GM19351 (cell line): ENCODE results near the gene PAFAH2.
"Not testable (repeated sequence)": the region's sequence is repeated elsewhere in the genome, so short reads cannot be mapped to it uniquely, and the experiment has no call there.

Experiments
- ATAC-seq: cut with Tn5 transposase; IDR thresholded peaks from one replicate; pipeline ENCODE4 v1.9.1; 2021; ENCODE audit warnings: mild to moderate bottlenecking, moderate library complexity; ENCODE audit not compliant: unreplicated experiment

PAFAH2 gene

DNA sequence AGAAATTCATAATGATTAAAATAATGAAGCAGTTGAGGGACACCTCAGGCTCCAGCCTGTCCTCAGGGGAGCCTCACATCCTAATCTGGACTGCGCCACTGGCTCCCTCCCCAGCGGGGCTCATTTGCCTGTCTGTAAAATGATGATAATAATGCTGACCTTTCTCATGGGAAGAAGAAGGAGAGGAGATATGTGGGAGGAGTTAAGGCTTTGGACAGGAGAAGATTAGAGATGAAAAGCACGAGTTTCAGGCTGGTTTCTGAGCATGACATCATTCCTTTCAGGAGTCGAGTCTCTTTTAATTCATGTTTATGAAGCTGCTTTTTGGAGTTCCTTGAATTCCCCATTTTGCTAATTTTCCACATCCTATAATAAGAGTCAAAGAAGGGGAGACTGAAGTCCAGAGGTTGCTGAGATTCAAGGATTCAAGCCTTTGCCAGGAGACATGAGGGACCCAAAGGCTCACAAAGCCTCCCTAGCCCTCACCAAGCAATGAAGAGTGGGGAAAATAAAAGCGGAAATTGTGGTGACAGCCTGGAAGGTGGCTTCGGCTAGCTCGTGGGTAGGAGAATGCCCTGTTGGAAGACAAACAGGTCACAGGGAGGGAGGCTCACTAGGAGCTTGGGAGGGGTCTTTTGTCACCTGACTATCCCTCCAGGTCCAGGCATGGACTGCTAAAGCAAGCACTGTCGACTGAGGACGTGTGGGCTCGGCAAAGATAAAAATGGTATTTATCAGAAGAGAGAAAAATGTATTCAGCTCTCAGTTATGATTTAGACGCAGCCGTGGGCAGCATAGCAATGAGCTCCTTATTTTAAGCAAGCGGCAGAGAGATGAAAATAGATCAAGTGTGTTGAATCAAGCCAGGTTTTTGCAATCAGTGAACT lies 64.1 kb downstream of the PAFAH2 start:
- ATAC-seq = no peak

DNA sequence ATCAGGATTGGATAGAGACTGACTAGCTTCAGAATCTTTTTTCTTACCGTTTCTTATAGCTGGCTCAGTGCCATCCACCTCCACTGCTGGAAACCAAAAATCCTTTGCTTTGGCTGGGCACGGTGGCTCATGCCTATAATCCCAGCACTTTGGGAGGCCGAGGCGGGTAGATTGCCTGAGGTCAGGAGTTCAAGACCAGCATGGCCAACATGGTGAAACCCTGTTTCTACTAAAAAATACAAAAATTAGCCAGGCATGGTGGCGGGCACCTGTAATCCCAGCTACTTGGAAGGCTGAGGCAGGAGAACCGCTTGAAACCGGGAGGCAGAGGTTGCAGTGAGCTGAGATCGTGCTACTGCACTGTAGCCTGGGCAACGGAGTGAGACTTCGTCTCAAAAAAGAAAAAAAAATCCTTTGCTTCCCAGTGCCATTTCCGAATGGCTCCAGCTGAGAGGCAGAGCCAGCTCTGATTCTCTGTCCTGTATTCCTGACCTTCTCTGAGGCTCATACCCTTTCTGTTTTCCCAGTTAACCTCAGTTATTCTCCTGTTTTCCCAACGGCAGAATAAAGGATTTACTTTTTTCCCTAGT lies 65.0 kb downstream of the PAFAH2 start:
- ATAC-seq = not testable (repeated sequence)

GRCh38 chr1:25932321-25932720 lies 65.5 kb downstream of the PAFAH2 start:
- ATAC-seq = no peak

GRCh38 chr1:25929016-25929415 lies 68.8 kb downstream of the PAFAH2 start:
- ATAC-seq = no peak

- ATAC-seq = no peak
Observed at GRCh38 chr1:25927521-25928265, 70.2 kb downstream of the PAFAH2 start.

DNA sequence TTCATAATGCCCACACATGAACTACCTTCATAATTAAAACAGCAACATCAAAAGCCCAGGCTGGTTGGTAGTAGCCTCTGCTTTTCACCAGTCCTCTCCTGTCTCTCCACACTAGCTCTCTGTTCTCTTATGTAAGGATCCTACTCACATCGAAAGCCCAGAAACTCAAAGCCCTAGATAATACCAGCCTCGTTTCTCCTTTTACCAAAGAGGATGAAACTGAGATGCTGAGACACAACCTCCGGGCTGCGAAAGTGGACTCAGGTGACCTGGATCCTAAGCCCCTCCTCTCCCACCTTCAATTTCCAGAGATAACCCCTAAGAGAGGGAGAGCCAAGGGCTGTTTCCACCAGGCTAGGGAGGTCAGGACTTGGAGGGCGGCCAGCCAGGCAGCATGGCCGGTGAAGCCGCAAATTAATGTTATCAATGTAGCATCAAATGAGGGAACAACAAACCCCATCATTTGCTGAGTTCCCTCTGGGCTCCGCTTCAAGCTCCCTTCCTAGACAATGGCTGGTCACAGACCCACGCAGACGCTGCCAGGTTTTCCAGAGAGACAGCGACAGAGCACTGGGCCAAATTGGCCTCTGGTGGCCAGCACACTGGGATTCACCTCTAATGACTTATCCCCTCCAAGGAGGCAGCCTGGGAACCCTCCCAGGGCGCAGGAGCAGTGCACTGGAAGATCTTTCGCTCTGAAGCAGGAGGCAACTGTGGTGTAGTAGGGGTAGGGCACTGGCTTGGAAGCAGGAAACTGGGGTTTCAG lies 70.9 kb downstream of the PAFAH2 start:
- ATAC-seq = no peak

DNA sequence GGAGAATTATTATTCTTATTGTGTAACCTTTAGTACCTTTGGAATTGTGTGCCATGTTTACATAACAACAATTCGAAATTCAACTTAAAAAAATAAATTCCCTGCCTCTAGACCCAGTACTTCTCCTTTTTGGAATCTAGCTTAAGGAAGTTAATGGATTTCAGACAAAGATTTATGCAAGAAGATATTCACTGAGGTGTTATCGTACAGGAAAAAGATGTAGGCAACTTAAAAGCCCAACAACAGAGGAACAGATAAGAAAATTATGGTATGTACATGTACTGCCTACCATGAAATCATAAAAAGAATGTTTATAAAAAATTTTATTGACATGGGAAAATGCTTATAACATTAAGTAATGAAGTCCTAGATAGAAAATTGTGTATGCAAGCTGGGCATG lies 73.4 kb downstream of the PAFAH2 start:
- ATAC-seq = no peak

DNA sequence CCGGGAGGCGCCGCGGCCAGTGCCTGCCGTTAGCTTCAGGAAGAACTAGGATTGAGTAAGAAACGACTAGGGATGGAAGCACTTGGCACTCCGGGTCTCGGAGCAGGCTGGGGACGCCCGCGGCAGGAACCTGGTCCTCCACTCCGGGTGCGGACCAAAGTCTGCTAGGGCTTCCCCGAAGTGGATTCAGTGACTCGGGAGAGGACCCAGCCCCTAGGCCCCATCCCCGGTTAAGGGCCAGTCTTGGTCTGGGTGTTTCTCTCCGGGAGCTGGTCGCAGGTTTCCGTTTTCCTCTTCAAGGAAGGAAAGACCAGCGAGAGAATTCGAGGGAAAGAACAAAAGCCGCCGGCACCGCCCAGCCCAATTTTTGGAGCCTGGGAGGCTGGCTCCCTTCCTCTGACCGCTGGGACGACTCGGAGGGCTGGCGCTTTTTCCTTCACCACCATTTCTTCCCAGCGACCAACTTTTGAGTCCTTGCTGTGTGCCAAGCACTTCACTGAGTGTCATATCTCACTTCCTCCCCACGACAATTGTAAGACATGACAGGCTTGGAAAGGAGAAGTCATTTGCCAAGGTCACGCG lies 74.8 kb downstream of the PAFAH2 start:
- no peak for ATAC-seq

DNA sequence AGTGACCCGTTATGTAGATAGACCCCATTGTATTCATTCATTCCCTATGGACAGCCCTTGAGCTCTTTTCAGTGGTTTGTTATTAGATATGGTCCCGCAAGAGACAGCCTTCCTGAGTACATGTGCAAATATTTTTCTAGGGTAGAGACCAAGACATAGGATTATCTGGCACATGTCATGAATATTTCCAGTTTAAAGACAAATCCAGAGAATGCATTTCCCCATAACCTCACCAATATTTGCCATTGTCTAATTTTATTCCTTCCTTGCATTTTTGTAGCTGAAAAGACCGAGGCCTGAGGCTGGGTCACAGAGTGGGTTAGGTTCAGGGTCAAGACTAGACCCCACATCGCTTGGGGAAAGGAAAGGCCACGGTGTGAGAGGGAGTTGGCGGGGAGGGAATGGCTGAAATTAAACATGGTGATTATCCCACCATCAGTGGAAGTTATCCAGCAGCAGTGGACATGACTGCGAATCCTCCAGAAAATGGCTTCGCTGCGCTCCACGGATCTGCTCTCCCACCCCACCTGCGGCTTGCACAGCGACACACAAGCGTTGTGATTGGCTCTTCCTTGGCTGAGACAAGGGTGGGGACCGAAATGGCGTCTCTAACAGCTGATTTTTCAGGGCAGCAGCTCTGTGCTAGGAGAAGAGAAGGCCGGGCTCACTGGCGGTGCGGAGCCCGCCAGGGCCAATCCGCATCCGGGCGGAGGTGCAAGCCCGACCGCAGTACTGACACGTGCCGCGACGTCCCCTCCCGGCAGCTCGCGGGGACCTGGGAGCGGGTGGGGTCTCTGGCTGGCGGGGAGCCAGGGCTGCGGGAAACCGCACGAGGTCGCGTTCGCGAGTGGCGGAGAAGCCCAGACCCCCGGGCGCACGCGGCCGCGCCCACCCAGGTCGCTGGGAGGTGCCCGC lies 75.5 kb downstream of the PAFAH2 start:
- no peak for ATAC-seq

- ATAC-seq = no peak
Observed at GRCh38 chr1:25918615-25919014, 79.2 kb downstream of the PAFAH2 start.

DNA sequence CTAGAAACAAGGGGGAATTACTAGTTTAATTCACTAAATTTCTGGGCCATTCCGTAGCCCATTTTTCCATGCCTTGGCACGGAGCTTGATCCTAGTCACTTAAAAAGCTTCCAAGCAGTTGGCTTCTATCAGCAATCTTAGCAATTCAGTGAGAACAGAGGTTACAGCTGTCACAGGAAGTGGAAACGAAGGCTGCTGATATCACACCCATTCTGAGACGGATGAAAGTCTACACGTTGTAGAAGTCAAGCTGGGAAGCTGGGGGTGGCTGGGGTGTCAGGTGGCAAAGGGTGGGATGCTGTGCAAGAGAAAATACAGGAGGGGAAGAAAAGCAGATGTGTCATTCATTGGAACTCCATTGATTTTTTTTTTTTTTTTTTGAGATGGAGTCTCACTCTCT lies 79.9 kb downstream of the PAFAH2 start:
- no peak for ATAC-seq

DNA sequence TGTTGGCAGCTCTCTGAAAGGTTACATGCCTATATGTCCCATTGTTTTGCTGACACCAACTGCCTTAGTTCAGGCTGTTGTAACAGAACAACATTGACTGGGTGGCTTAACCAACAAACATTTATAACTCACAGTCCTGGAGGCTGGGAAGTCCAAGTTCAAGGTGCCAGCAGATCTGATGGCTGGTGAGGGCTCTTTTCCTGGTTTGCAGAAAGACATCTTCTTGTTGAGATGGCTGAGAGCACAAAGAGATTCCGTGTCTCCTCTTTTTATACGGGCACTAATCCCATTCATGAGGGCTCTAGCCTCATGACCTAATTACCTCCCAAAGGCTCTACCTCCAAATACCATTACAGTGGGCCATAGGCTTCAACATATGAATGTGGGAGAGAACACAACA lies 81.4 kb downstream of the PAFAH2 start:
- ATAC-seq = no peak

GRCh38 chr1:25914074-25914995 lies 83.5 kb downstream of the PAFAH2 start:
- ATAC-seq = no peak

DNA sequence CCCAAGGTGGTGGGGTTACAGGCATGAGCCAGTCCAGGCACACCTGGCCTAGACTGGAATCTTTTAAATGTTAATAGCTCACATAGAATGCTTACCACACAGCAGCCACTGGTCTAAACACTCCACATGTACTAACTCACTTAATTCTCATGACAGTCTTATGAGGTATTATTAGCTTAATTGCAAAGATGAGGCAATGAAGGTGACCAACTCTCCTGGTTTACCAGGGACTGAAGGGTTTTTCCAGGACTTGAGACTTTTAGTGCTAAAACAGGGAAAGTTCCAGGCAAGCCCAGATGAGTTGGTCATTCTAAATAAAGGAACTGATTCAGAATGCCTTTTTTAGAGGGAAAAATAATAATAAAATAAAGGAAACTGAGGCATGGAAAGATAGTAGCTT lies 84.7 kb downstream of the PAFAH2 start:
- ATAC-seq = no peak

GRCh38 chr1:25912076-25912831 lies 85.6 kb downstream of the PAFAH2 start:
- no peak for ATAC-seq

- ATAC-seq = no peak
Observed at GRCh38 chr1:25911162-25911561, 86.7 kb downstream of the PAFAH2 start.
